Smooth muscle cell (in vitro differentiated cells): ENCODE data around the gene PCDHGA1. TPM values are rescaled to one million over a fixed set of nuclear protein-coding genes. Genes with fewer than 3 reads are reported as not detected.
"Not testable (repeated sequence)": the region's sequence is repeated elsewhere in the genome, so short reads cannot be mapped to it uniquely, and the experiment has no call there.

ENCODE experiments used
- DNase-seq: peaks from one replicate; lab custom pipeline; 2025; ENCODE audit not compliant: unreplicated experiment; lab: John Stamatoyannopoulos, UW
- H2AFZ ChIP-seq: fragments of 200-600 bp; sonication (generic); 2 replicates; pipeline ENCODE4 v1.6.0; 2016; ENCODE audit warnings: antibody characterized with exemption, low read depth, mild to moderate bottlenecking
- H3F3A ChIP-seq: fragments of 200-600 bp; sonication (generic); 2 replicates; pipeline ENCODE4 v1.6.0; 2017; ENCODE audit warnings: antibody characterized with exemption, low read depth
- H3K27ac ChIP-seq: fragments of 200-600 bp; sonication (generic); 2 replicates; pipeline ENCODE4 v1.5.1; 2016; ENCODE audit warnings: low read depth, mild to moderate bottlenecking
- H3K27me3 ChIP-seq: fragments of 200-600 bp; sonication (generic); 2 replicates; pipeline ENCODE4 v1.6.1; 2016; ENCODE audit warnings: low read depth, mild to moderate bottlenecking
- H3K36me3 ChIP-seq: fragments of 200-600 bp; sonication (generic); 2 replicates; pipeline ENCODE4 v1.5.1; 2016; ENCODE audit warnings: low read depth
- H3K4me1 ChIP-seq: fragments of 200-600 bp; sonication (generic); 2 replicates; pipeline ENCODE4 v1.5.1; 2016; ENCODE audit warnings: low read depth
- H3K4me2 ChIP-seq: fragments of 200-600 bp; sonication (generic); 2 replicates; pipeline ENCODE4 v1.6.0; 2016; ENCODE audit warnings: mild to moderate bottlenecking
- H3K4me3 ChIP-seq: fragments of 200-600 bp; sonication (generic); 2 replicates; pipeline ENCODE4 v1.5.1; 2016; ENCODE audit warnings: mild to moderate bottlenecking
- H3K79me2 ChIP-seq: fragments of 200-600 bp; sonication (generic); 2 replicates; pipeline ENCODE4 v1.6.0; 2016; ENCODE audit warnings: low read depth, mild to moderate bottlenecking
- H3K9ac ChIP-seq: fragments of 200-600 bp; sonication (generic); 2 replicates; pipeline ENCODE4 v1.6.0; 2016; ENCODE audit warnings: low read depth
- H3K9me3 ChIP-seq: fragments of 200-600 bp; sonication (generic); replicated peaks from 2 replicates; pipeline ENCODE4 v1.5.1; 2016; ENCODE audit warnings: low read depth
- H4K20me1 ChIP-seq: fragments of 200-600 bp; sonication (generic); 2 replicates; pipeline ENCODE4 v1.6.0; 2016; ENCODE audit warnings: low read depth
- CTCF ChIP-seq: fragments of 200-600 bp; sonication (generic); IDR thresholded peaks from 2 replicates; pipeline ENCODE4 v1.5.1; 2017; ENCODE audit warnings: borderline replicate concordance, mild to moderate bottlenecking, antibody characterized with exemption; ENCODE audit not compliant: insufficient read depth, poor library complexity, severe bottlenecking
- WGBS: methylation state at CpG from one replicate; pipeline ENCODE4 v1.1.7; 2016; ENCODE audit warnings: low lambda C conversion rate; 5-methylcytosine and 5-hydroxymethylcytosine counted together
- polyA plus RNA-seq: library from polyadenylated mRNA; unstranded; fragments of >200 nt; fragmentation: Nextera tagmentation; extraction: Ambion mirVana; gene quantifications from 2 replicates; pipeline ENCODE4 v1.2.1, GENCODE V29; 2016
- total RNA-seq: library from RNA; depleted of rRNA; stranded (reverse); fragments of >200 nt; gene quantifications from 2 replicates; pipeline ENCODE4 v1.2.3, GENCODE V29; 2014

The PCDHGA1 gene
- total and polyA plus RNA-seq, 2 experiments from 2014 or later = 0.05 to 0.63 TPM

- H3K27me3 ChIP-seq = no peaks in the 10 kb centered on the region
- H3K4me3 ChIP-seq = no peak overlapping the region
- no peaks in the 10 kb centered on the region for H3K79me2 ChIP-seq
- no peaks in the 10 kb centered on the region for H4K20me1 ChIP-seq
- 97% methylated on average over 1 of the region's 1 CpG for WGBS
- H3K4me1 ChIP-seq = no peaks in the 10 kb centered on the region
- H3K27ac ChIP-seq = no peak overlapping the region
- peaks cover 8% of the 10 kb centered on the region for H3K9me3 ChIP-seq
- H3K4me2 ChIP-seq = no peak overlapping the region
- no peak for DNase-seq
- no peak for TF ChIP-seq CTCF
- no peaks in the 10 kb centered on the region for H3F3A ChIP-seq
- no peak overlapping the region for H3K9ac ChIP-seq
- peaks cover 12% of the 10 kb centered on the region for H3K36me3 ChIP-seq
- no peak overlapping the region for H2AFZ ChIP-seq
These were observed 23.7 kb upstream of the PCDHGA1 start for GRCh38 chr5:141306630-141307029.

GRCh38 chr5:141313711-141314110, 16.6 kb upstream of the PCDHGA1 start:
- no peaks in the 10 kb centered on the region for H4K20me1 ChIP-seq
- TF ChIP-seq CTCF = no peak
- H3K79me2 ChIP-seq = peaks cover 44% of the 10 kb centered on the region
- H3K27ac ChIP-seq = no peak overlapping the region
- no peak overlapping the region for H3K4me3 ChIP-seq
- no peaks in the 10 kb centered on the region for H3K4me1 ChIP-seq
- H3F3A ChIP-seq = no peaks in the 10 kb centered on the region
- peaks cover 50% of the 10 kb centered on the region for H3K9me3 ChIP-seq
- no peak overlapping the region for H2AFZ ChIP-seq
- H3K9ac ChIP-seq = no peak overlapping the region
- no peaks in the 10 kb centered on the region for H3K27me3 ChIP-seq
- H3K36me3 ChIP-seq = peaks cover 55% of the 10 kb centered on the region
- no peak for DNase-seq
- no peak overlapping the region for H3K4me2 ChIP-seq

GRCh38 chr5:141316963-141317362, 13.4 kb upstream of the PCDHGA1 start:
- H3K27me3 ChIP-seq, DNase-seq, H3K27ac ChIP-seq, H3K4me3 ChIP-seq, H2AFZ ChIP-seq, H4K20me1 ChIP-seq, H3K4me1 ChIP-seq, H3K4me2 ChIP-seq, H3K9ac ChIP-seq: not testable (repeated sequence)
- H3F3A ChIP-seq = peaks cover 13% of the 10 kb centered on the region
- H3K9me3 ChIP-seq = peaks cover 57% of the 10 kb centered on the region
- peaks cover 57% of the 10 kb centered on the region for H3K79me2 ChIP-seq
- 95% methylated on average over 4 of the region's 4 CpGs for WGBS
- H3K36me3 ChIP-seq = peaks cover 61% of the 10 kb centered on the region

- no peak for TF ChIP-seq CTCF
- Histone ChIP-seq H4K20me1 (no peaks in the 10 kb centered on the region), H3K9ac (no peak overlapping the region), H3F3A (peaks cover 13% of the 10 kb centered on the region), H3K4me3 (peak overlapping the region; percentile 85), H3K27me3 (no peaks in the 10 kb centered on the region), H3K4me1 (no peaks in the 10 kb centered on the region), H3K4me2 (peak overlapping the region; percentile 87), H3K9me3 (peaks cover 46% of the 10 kb centered on the region), H3K36me3 (peaks cover 58% of the 10 kb centered on the region), H3K27ac (peak overlapping the region; percentile 97), H2AFZ (no peak overlapping the region), H3K79me2 (peaks cover 47% of the 10 kb centered on the region)
- no peak for DNase-seq
- 93% methylated on average over 6 of the region's 6 CpGs for WGBS
These were observed 11.1 kb upstream of the PCDHGA1 start for GRCh38 chr5:141319202-141319601.
